CD4-positive, alpha-beta T cell treated with Interleukin-12 subunit alpha and Interleukin-12 subunit beta, for 1 hour (primary cell): Measurements from ENCODE around the gene RNU7-1.
A peak's percentile ranks its signal among the peaks of the same experiment; 100 is the strongest.
"Not testable (repeated sequence)": the region's sequence is repeated elsewhere in the genome, so short reads cannot be mapped to it uniquely, and the experiment has no call there.

Experiments used
- DNase-seq: peaks from one replicate; pipeline ENCODE4 v3.0.0-alpha.2; 2020

Gene RNU7-1

GRCh38 chr12:6943722-6944380 lies at the start of gene RNU7-1, which contains the start of gene C12orf57:
Gene RNU7-1, plus strand, starts transcription at chr12:6943816.
Gene C12orf57, plus strand, starts transcription at chr12:6944022. Its CDS starts 100 bp downstream, at chr12:6944122.
- DNase-seq = peak; percentile 88

DNA sequence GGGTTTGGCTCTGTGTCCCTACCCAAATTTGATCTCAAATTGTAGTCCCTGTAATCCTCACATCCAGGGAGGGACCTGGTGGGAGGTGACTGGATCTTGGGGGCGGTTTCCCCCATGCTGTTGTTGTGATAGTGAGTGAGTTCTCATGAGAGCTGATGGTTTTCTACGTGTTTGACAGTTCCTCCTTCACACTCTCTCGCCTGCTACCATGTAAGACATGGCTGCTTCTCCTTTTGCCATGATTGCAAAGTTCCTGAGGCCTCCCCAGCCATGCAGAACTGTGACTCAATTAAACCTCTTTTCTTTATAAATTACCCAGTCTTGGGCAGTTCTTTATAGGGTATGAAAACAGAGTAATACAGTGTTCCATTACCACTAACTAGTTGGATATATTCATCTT lies 49.3 kb upstream of the RNU7-1 start:
- DNase-seq = no peak

DNA sequence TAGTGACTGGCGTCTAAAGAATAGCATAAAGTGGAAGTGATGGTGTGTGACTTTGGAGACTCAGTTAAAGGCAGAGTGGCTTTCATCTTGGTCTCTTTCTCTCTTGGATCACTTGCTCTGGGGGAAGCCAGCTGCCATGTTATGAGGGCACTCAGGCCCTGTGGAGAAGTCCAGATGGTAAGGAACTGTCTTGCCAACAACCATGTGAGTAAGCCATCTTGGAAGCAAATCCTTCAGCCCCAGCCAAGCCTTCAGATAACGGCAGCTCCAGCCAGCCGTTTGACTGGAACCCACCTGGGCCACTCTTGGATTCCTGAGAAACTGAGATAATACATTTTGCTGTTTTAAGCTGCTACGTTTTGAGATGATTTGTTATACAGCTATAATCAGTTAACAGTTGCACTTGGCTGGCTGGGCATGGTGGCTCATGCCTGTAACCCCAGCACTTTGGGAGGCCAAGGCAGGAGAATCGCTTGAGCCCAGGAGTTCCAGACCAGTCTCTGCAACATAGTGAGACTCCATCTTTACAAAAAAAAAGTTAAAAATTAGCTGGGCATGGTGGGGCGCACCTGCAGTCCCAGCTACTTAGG lies 46.7 kb upstream of the RNU7-1 start:
- no peak for DNase-seq

- no peak for DNase-seq
Measured at GRCh38 chr12:6899427-6899826, 44.2 kb upstream of the RNU7-1 start.

DNA sequence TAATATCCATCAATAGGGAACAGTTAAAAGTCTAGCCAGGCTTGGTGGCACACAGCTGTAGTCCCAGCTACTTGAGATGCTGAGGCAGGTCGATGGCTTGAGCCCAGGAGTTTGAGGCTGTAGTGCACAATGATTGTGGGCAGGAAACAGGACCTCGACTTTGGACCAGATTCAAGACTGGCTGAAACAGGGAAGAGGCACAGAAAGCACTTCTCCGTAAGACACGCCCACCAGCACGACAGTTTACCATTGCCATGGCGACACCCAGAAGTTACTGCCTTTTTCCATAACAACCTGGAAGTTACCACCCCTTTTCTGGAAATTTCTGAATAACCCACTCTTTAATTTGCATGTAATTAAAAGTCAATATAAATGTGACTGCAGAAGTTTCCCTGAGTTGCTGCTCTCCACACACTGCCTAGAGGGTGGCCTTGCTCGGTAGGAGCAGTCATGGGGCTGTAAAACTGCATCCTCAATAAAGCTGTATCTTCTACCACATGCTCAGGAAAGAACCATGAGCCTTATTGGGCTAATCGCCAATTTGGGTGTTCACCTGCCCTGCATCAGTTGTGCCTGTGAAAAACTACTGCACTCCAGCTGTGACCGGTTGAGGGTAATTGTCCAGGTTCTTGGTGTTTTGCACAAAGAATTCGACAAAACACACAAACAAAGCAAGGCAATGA lies 43.6 kb upstream of the RNU7-1 start:
- peak; percentile 34 for DNase-seq

DNA sequence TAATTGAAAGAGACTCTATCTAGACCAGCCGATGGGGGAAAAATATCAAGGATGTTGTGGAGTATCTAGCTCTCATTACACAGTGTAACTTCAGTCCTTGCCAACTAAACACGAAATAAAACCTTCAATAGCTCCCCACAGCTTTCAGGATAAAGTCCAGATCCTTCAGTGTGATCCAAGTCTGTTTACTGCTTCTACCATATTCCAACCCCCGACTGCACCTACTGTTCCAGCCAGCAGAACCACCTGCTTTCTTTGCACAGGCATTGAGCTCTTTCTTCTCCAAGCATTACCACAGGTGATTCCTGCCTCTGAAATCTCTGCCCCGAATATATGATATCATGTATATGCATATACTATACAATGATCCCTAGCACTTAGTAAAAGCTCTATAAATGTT lies 41.2 kb upstream of the RNU7-1 start:
- no peak for DNase-seq

DNA sequence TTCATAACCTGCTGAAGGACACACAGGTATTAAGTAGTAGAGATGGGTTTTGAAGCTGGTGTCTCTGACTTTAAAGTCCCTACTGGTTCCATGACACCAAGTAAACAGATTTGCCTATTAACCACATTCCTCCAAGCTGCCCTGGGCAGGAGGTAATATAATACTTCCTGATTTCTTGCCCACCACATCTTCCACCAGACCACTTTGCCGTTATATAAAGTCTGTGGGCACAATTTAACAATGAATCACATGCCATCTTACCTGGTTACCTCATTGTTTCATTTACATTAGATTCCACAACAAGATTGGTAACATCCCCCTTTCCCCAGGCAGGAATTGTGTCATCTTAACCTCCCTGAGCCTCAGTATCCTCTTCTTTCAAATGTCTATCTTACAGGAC lies 39.9 kb upstream of the RNU7-1 start:
- DNase-seq = no peak

DNA sequence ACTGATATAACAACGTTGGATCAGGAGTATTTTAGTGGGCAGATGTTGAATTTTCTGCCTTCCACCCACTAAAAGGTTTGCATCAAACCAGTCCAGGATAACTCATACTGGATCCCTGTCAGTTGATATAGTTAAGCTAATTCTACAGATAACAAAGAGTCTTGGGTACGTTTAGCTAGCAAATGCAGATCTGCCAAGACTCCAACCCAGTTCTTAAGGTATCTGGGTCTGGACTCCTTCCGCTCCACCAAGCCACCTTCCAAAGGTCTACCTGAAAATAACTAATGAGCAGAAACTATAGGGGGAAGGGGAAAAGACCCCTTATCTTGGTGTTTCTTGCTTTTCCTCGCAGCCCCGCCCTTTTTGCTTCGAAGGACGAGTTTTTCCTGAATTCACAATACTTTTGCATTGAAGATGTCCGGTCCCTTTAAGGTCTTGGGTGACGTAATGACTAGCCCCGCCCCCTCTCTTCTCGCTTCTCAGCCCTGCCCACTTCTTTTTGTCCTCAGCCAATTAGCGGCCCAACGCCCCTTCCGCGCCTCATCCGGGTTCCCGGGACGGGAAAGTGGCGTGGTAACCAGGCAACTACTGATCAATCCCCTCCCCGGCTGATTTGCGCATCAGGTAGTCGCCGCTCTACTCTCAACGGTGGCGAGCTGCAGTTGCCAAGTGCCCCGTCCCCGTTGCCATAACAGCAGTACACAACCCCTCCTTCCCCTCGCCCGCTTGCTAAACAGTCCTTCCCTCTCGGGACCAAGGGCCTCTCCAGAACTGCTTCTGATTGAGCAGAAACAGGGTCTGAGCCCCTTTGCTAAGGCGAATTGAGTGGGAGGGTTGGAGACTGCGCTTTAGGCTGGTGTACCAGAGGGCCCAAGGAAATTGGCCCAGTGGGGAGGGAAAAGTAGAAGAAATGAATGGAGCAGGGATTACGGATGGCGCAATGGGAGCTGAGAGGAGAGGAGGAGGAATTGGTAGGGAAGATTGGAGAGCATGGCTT lies 39.0 kb upstream of the RNU7-1 start, which contains the start of gene LRRC23:
Gene LRRC23 (plus strand): TSS at position 543 of the 997 bp plus-strand sequence. CDS start 812 bp downstream, outside the sequence.
- DNase-seq = peak; percentile 99

DNA sequence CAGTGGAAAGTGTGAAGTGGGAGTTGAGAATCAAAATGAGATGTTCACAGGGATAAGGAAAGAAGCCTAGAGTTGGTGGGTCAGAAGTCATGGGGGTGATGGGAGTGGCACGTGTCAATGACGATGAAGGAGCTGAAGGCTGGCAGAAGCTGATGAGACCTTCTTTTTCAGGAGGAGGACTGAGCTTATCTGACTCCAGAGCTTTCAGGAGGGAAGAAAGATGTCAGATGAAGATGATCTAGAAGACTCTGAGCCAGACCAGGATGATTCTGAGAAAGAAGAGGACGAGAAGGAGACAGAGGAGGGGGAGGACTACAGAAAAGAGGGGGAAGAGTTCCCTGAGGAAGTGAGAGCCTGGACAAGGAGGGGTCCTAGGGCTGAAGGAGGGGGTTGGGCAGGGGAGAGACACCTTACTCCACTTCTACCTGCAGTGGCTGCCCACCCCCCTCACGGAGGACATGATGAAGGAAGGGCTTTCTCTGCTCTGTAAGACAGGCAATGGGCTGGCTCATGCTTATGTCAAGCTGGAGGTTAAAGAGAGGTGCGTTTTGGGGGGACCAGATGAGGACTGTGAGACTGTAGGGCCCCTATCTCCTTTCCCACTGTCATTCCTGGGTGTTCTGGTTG lies 38.1 kb upstream of the RNU7-1 start:
- no peak for DNase-seq

GRCh38 chr12:6908141-6908540 lies 35.5 kb upstream of the RNU7-1 start:
- not testable (repeated sequence) for DNase-seq

DNA sequence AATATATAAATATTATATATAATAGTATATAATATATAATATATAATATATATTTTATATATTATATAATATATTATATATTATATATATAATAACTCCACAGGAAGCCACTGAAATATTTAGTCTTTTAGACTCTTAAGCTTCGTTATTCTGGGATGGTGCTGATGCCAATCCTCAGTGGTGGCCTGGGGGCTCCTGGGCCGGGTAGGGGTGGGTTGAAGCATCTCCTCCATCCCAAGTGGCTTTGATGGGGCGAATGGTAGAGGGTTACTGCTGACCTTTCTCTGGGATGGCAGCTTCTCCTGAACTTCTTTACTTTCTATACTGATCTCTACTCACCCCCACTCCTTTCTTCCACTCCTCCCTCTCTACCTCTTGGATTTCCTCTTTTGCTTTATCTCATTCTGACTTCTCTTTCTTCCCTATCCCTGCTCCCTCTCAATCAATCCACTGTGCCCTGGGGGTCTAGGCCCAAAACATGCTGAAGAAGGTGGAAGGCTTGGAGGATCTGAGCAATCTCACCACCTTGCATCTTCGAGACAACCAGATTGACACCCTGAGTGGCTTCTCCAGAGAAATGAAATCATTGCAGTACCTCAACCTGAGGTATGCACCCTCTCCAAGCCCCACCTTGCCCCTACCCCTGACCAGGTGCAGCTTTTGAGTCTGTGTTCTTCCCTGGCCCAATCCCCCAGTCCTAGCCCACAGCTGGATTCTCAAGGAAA lies 34.0 kb upstream of the RNU7-1 start:
- DNase-seq = no peak

DNA sequence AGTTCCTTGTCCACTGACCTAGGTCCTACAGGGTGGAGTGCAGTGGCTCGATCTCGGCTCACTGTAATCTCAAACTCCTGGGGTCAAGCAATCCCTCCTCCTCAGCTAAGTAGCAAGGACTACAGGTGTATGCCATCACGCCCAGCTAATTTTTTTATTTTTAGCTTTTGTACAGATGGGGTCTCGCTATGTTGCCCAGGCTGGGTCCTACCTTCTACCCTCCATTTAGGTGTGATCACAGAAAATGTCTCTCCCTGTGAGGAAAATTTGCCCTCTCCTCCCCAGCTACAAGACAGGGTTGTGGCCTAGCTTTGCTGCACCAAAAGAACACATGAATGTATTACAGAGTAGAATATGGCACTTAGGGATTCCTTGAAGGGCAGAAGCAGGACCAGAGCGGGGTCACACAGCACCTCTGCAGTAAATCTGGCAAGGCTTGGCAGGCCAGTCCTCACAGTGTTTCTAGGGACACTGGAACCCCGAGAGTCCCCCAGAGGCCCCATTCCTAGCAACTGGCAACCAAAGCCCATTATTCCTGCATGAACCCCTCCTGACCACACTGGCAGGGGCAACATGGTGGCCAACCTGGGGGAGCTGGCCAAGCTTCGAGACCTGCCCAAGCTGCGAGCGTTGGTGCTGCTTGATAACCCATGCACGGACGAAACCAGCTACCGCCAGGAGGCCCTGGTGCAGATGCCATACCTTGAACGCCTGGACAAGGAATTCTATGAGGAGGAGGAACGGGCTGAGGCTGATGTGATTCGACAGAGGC lies 31.3 kb upstream of the RNU7-1 start:
- DNase-seq = no peak

DNA sequence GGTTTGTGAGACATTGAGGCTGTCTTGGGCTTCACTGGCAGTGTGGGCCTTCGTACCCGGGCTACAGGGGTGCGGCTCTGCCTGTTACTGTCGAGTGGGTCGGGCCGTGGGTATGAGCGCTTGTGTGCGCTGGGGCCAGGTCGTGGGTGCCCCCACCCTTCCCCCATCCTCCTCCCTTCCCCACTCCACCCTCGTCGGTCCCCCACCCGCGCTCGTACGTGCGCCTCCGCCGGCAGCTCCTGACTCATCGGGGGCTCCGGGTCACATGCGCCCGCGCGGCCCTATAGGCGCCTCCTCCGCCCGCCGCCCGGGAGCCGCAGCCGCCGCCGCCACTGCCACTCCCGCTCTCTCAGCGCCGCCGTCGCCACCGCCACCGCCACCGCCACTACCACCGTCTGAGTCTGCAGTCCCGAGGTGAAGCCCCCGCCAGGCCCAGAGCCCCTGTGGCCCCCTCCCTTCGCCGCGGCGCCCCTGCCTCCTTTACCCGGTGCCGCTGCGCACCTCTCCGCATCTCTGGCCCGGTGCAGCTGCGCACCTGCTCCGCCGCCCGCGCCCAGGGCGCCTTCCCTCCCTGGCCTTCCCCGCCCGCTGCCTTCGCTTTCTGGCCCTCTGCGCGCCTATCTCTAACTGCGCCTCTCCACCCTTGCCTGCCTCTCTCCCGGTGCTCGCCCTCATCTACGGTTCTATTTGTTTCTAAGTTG lies 29.2 kb upstream of the RNU7-1 start, which contains the start of gene ENO2:
Gene ENO2 (plus strand): TSS at position 335 of the 701 bp plus-strand sequence. CDS start 1,253 bp downstream, outside the sequence.
- peak; percentile 89 for DNase-seq

GRCh38 chr12:6914947-6915788 lies 28.4 kb upstream of the RNU7-1 start:
- peak; percentile 28 for DNase-seq

- no peak for DNase-seq
Measured at GRCh38 chr12:6915789-6916285, 27.8 kb upstream of the RNU7-1 start.

DNA sequence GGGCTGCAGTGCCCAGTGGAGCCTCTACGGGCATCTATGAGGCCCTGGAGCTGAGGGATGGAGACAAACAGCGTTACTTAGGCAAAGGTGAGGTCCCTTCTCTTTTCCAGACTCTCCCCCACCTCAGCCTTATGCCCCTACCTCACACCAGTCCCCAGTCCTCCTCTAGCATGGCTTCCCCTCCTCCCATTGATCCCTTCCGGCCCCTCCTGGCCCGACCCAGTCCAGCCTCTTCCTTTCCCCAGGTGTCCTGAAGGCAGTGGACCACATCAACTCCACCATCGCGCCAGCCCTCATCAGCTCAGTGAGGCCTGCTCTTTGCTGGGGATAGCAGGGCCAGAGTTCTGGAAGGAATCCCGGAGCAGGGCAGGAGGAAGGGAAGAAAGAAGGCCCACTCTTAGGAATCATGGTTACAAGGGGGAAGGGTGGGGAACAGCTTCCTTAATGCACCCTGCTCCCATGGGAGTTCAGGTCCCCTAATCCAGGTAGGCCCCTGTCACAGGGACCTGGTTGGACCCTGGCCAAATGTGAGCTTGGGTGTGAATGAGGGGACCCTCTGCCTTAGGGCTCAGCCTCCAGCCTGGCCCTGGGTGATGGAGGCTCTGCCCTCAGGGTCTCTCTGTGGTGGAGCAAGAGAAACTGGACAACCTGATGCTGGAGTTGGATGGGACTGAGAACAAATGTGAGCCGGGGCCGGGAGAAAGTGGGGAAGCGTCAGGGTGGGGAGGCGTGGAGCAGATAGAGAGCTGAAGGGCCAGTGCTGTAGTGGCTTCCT lies 27.0 kb upstream of the RNU7-1 start:
- no peak for DNase-seq

- no peak for DNase-seq
Measured at GRCh38 chr12:6917491-6918231, 26.0 kb upstream of the RNU7-1 start.
